A673 (cell line): Measurements from ENCODE around the gene EVPL.

Experiments used
- CTCF ChIP-seq: fragments of 300-800, 200-600 bp; sonication (generic); conservative IDR thresholded peaks from 2 replicates; pipeline ENCODE4 v1.5.1; 2017; ENCODE audit warnings: low read depth, mild to moderate bottlenecking, antibody characterized with exemption, low read length, moderate library complexity, mixed read lengths
- EZH2 ChIP-seq: fragments of 200-600 bp; sonication (generic); IDR thresholded peaks from 2 replicates; pipeline ENCODE4 v1.6.1; 2017; ENCODE audit warnings: borderline replicate concordance, low read depth, mild to moderate bottlenecking, mixed read lengths, antibody characterized with exemption, low read length; ENCODE audit not compliant: poor library complexity, severe bottlenecking

GRCh38 chr17:76018340-76018680, 8.8 kb downstream of the EVPL start:
- TF ChIP-seq CTCF (no peak), EZH2 (no peak)
